ENCODE data around the gene SHD.

GRCh38 chr19:4338441-4339355 is 59.6 kb downstream of the SHD start, which contains the start of gene STAP2:
- TF ChIP-seq CTCF (IDR thresholded peaks at IDR 0.05) (no peak), POLR2A (IDR thresholded peaks at IDR 0.05) (no peak), POLR2AphosphoS5 (IDR thresholded peaks at IDR 0.05) (no peak), EP300 (IDR thresholded peaks at IDR 0.05) (no peak)
